H9 (cell line): Measurements from ENCODE around the gene SDK2. TPM values are rescaled to one million over a fixed set of nuclear protein-coding genes. Genes with fewer than 3 reads are reported as not detected.
A peak's percentile ranks its signal among the peaks of the same experiment; 100 is the strongest.

Source experiments
- DNase-seq: peaks from one replicate; pipeline ENCODE4 v3.0.0-alpha.2; 2017
- H2AFZ ChIP-seq: one replicate; pipeline ENCODE4 v1.6.1; 2013; ENCODE audit warnings: mild to moderate bottlenecking, low read length, control low read depth, moderate library complexity
- H2AK5ac ChIP-seq: 2 replicates; pipeline ENCODE4 v1.6.1; 2013; ENCODE audit warnings: low read length, control low read depth, mixed read lengths; ENCODE audit not compliant: insufficient read length
- H2BK120ac ChIP-seq: one replicate; pipeline ENCODE4 v1.6.1; 2013; ENCODE audit warnings: low read depth, mild to moderate bottlenecking, low read length, control low read depth, inconsistent platforms; ENCODE audit not compliant: poor library complexity, severe bottlenecking
- H2BK12ac ChIP-seq: 2 replicates; pipeline ENCODE4 v1.6.1; 2013; ENCODE audit warnings: low read length, control low read depth, mixed read lengths, low read depth; ENCODE audit not compliant: insufficient read length
- H2BK15ac ChIP-seq: 2 replicates; pipeline ENCODE4 v1.6.1; 2013; ENCODE audit warnings: low read depth, low read length, control low read depth
- H2BK20ac ChIP-seq: one replicate; pipeline ENCODE4 v1.6.1; 2013; ENCODE audit warnings: low read depth, mild to moderate bottlenecking, low read length, control low read depth, inconsistent platforms; ENCODE audit not compliant: poor library complexity, severe bottlenecking
- H2BK5ac ChIP-seq: 2 replicates; pipeline ENCODE4 v1.6.1; 2013; ENCODE audit warnings: low read length, control low read depth, mixed read lengths; ENCODE audit not compliant: insufficient read length
- H3K14ac ChIP-seq: 2 replicates; pipeline ENCODE4 v1.6.1; 2013; ENCODE audit warnings: low read length, control low read depth; ENCODE audit not compliant: insufficient read depth
- H3K18ac ChIP-seq: 2 replicates; pipeline ENCODE4 v1.6.1; 2013; ENCODE audit warnings: low read depth, mild to moderate bottlenecking, mixed read lengths, low read length, control low read depth; ENCODE audit not compliant: insufficient read length
- H3K23ac ChIP-seq: 2 replicates; pipeline ENCODE4 v1.6.1; 2013; ENCODE audit warnings: low read length, control low read depth, mixed read lengths, low read depth; ENCODE audit not compliant: insufficient read length
- H3K23me2 ChIP-seq: 2 replicates; pipeline ENCODE4 v1.6.1; 2013; ENCODE audit warnings: low read depth, mild to moderate bottlenecking, mixed read lengths, low read length, control low read depth; ENCODE audit not compliant: insufficient read length, poor library complexity, severe bottlenecking
- H3K27ac ChIP-seq: 2 replicates; pipeline ENCODE4 v1.5.1; 2013; ENCODE audit warnings: low read length, control low read depth, mixed read lengths, low read depth; ENCODE audit not compliant: insufficient read length
- H3K27me3 ChIP-seq: 2 replicates; pipeline ENCODE4 v1.6.1; 2013; ENCODE audit warnings: low read length, control low read depth, inconsistent platforms; ENCODE audit not compliant: insufficient read depth
- H3K4ac ChIP-seq: 2 replicates; pipeline ENCODE4 v1.6.1; 2013; ENCODE audit warnings: low read depth, mild to moderate bottlenecking, control low read depth, inconsistent platforms, low read length, moderate library complexity
- H3K4me1 ChIP-seq: 2 replicates; pipeline ENCODE4 v1.6.1; 2013; ENCODE audit warnings: low read length, control low read depth, inconsistent platforms; ENCODE audit not compliant: insufficient read depth
- H3K4me2 ChIP-seq: 2 replicates; pipeline ENCODE4 v1.6.1; 2013; ENCODE audit warnings: low read length, control low read depth, mixed read lengths; ENCODE audit not compliant: insufficient read length, insufficient read depth
- H3K56ac ChIP-seq: 2 replicates; pipeline ENCODE4 v1.6.1; 2013; ENCODE audit warnings: low read depth, mild to moderate bottlenecking, mixed read lengths, low read length, control low read depth; ENCODE audit not compliant: insufficient read length
- H3K79me1 ChIP-seq: 2 replicates; pipeline ENCODE4 v1.6.1; 2013; ENCODE audit warnings: low read depth, mild to moderate bottlenecking, moderate library complexity, low read length, control low read depth, inconsistent platforms; ENCODE audit not compliant: insufficient read depth, poor library complexity, severe bottlenecking
- H3K79me2 ChIP-seq: 2 replicates; pipeline ENCODE4 v1.6.1; 2013; ENCODE audit warnings: low read length, control low read depth, inconsistent platforms; ENCODE audit not compliant: insufficient read depth
- H3K9ac ChIP-seq: 2 replicates; pipeline ENCODE4 v1.6.1; 2013; ENCODE audit warnings: low read length, control low read depth, mixed read lengths; ENCODE audit not compliant: insufficient read length; ENCODE audit errors: extremely low read depth
- H3K9me3 ChIP-seq: one replicate; pipeline ENCODE4 v1.6.1; 2013; ENCODE audit warnings: low read depth, low read length, inconsistent platforms; ENCODE audit not compliant: control insufficient read depth
- H3T11ph ChIP-seq: one replicate; pipeline ENCODE4 v1.6.1; 2013; ENCODE audit warnings: mild to moderate bottlenecking, low read length, control low read depth, inconsistent platforms
- H4K20me1 ChIP-seq: one replicate; pipeline ENCODE4 v1.6.1; 2013; ENCODE audit not compliant: control insufficient read depth, insufficient read length, insufficient read depth
- H4K5ac ChIP-seq: 2 replicates; pipeline ENCODE4 v1.6.1; 2013; ENCODE audit warnings: low read depth, mild to moderate bottlenecking, mixed read lengths, low read length, control low read depth; ENCODE audit not compliant: insufficient read length
- H4K8ac ChIP-seq: replicated peaks from 2 replicates; pipeline ENCODE4 v1.6.1; 2013; ENCODE audit warnings: low read length, control low read depth, mixed read lengths, low read depth; ENCODE audit not compliant: insufficient read length
- H4K91ac ChIP-seq: 2 replicates; pipeline ENCODE4 v1.6.1; 2013; ENCODE audit warnings: low read depth, mild to moderate bottlenecking, moderate library complexity, mixed read lengths, low read length, control low read depth; ENCODE audit not compliant: insufficient read length
- H3K27ac Mint-ChIP-seq, 3 experiments: 2 replicates in 2 of 3; 3 replicates in 1 of 3; pipeline ENCODE4 v1.8.0; 2020 to 2021; ENCODE audit warnings: mixed read lengths in 3 of 3, mild to moderate bottlenecking in 1 of 3, moderate library complexity in 1 of 3
- H3K27me3 Mint-ChIP-seq: 2 replicates; pipeline ENCODE4 v1.8.0; 2021; ENCODE audit warnings: low read depth, mild to moderate bottlenecking, moderate library complexity, mixed read lengths
- H3K36me3 Mint-ChIP-seq, 3 experiments: 2 replicates in 2 of 3; 3 replicates in 1 of 3; pipeline ENCODE4 v1.8.0; 2020 to 2021; ENCODE audit warnings: low read depth in 3 of 3, mixed read lengths in 3 of 3; ENCODE audit not compliant: insufficient read depth in 1 of 3
- H3K4me1 Mint-ChIP-seq, 2 experiments: 2 replicates each; pipeline ENCODE4 v1.8.0; 2020; ENCODE audit warnings: mixed read lengths in 2 of 2
- H3K4me3 Mint-ChIP-seq, 2 experiments: 2 replicates in 1 of 2; 3 replicates in 1 of 2; pipeline ENCODE4 v1.8.0; 2020 to 2021; ENCODE audit warnings: mild to moderate bottlenecking in 2 of 2, mixed read lengths in 2 of 2, moderate library complexity in 1 of 2
- H3K9me3 Mint-ChIP-seq, 2 experiments: 2 replicates in 1 of 2; 3 replicates in 1 of 2; pipeline ENCODE4 v1.8.0; 2020; ENCODE audit warnings: mild to moderate bottlenecking in 2 of 2, mixed read lengths in 2 of 2, moderate library complexity in 1 of 2
- CTCF ChIP-seq: fragments of 200-600 bp; sonication (generic); conservative IDR thresholded peaks from 3 replicates; pipeline ENCODE4 v1.8.0; 2021; ENCODE audit warnings: antibody characterized with exemption, mild to moderate bottlenecking
- WGBS: extraction: QIAGEN DNeasy Blood & Tissue Kit; methylation state at CpG from one replicate; pipeline ENCODE4 v1.1.7; 2013; ENCODE audit warnings: missing lambda C conversion rate, low lambda C conversion rate, mixed read lengths; ENCODE audit not compliant: insufficient read length; ENCODE audit errors: extremely low coverage; 5-methylcytosine and 5-hydroxymethylcytosine counted together
- total RNA-seq: library from RNA; stranded (reverse); gene quantifications from 2 replicates; pipeline ENCODE4 v1.2.1, GENCODE V29; 2021

Gene SDK2
- total RNA-seq, 1 experiment from 2014 or later, result 9.1 TPM

- Histone ChIP-seq H3K14ac (0 out of 2 replicates have a peak overlapping the region, but pooled peaks have one; percentile 5), H3K27me3 (no peaks in the 10 kb centered on the region), H3K27ac (no peak overlapping the region), H3K56ac (no peak overlapping the region), H3K4me2 (no peak overlapping the region), H2BK12ac (no peak overlapping the region), H3K79me1 (no peaks in the 10 kb centered on the region), H3K9me3 (no peaks in the 10 kb centered on the region), H4K8ac (no peak overlapping the region), H2BK120ac (no peak overlapping the region), H3K23ac (no peak overlapping the region), H2AK5ac (no peak overlapping the region), H3K9ac (no peak overlapping the region), H2BK5ac (no peak overlapping the region), H3T11ph (no peak overlapping the region), H3K4me1 (peaks cover 6% of the 10 kb centered on the region), H3K4ac (no peak overlapping the region), H2BK20ac (no peak overlapping the region), H3K18ac (no peak overlapping the region), H4K91ac (no peak overlapping the region), H2AFZ (no peak overlapping the region), H3K79me2 (no peaks in the 10 kb centered on the region), H2BK15ac (no peak overlapping the region), H3K23me2 (peaks cover under 1% of the 10 kb centered on the region), H4K5ac (no peak overlapping the region), H4K20me1 (no peaks in the 10 kb centered on the region)
- peak; percentile 79 for DNase-seq
- H3K27me3 Mint-ChIP-seq, result no peaks in the 10 kb centered on the region; the same call in none of the 2 replicates
- peaks cover 45 to 52% of the 10 kb centered on the region in 2 experiments for H3K4me1 Mint-ChIP-seq
- TF ChIP-seq CTCF, result peak; percentile 60
- H3K9me3 Mint-ChIP-seq, result no peaks in the 10 kb centered on the region
- no CpG with 5 or more reads among the region's 19 CpGs for WGBS
- no peak overlapping the region; a peak in 1 of 5 replicates for H3K4me3 Mint-ChIP-seq
- peak overlapping the region in 2 of 3 experiments; percentile 44 to 72; a peak in 3 of 7 replicates for H3K27ac Mint-ChIP-seq
- H3K36me3 Mint-ChIP-seq, result peaks cover 0 to 16% (median 0%) of the 10 kb centered on the region in 3 experiments; a peak in 3 of 7 replicates
These were observed 296.0 kb downstream of the SDK2 start for GRCh38 chr17:73348018-73348828.
